Mucosa of gallbladder (tissue), 1 donor: ENCODE measurements around the gene FBLN1. TPM values are rescaled to one million over a fixed set of nuclear protein-coding genes. Genes with fewer than 3 reads are reported as not detected.

ENCODE experiments used
- DNase-seq: peaks from one replicate; pipeline ENCODE4 v3.0.0-alpha.2; 2020; ENCODE audit warnings: low spot score
- total RNA-seq: library from RNA; stranded (reverse); gene quantifications from one replicate; pipeline ENCODE4 v1.2.1, GENCODE V29; 2021
- donor health status: DM: no; HTN: no; CAD: no.

The FBLN1 gene
- total RNA-seq, 1 donor from 2014 or later = 427 TPM

GRCh38 chr22:45565973-45566372, 63.3 kb downstream of the FBLN1 start:
- no peak for DNase-seq

- DNase-seq = no peak
Observed at GRCh38 chr22:45568213-45568612, 65.5 kb downstream of the FBLN1 start.

GRCh38 chr22:45571089-45571488, 68.4 kb downstream of the FBLN1 start:
- no peak for DNase-seq

GRCh38 chr22:45572444-45572843, 69.8 kb downstream of the FBLN1 start:
- DNase-seq = no peak

GRCh38 chr22:45574069-45574703, 71.5 kb downstream of the FBLN1 start:
- no peak for DNase-seq

- no peak for DNase-seq
Observed at GRCh38 chr22:45575173-45575572, 72.5 kb downstream of the FBLN1 start.

- DNase-seq = no peak
Observed at GRCh38 chr22:45575607-45576272, 73.1 kb downstream of the FBLN1 start.

- no peak for DNase-seq
Observed at GRCh38 chr22:45576273-45576625, 73.6 kb downstream of the FBLN1 start.

GRCh38 chr22:45576730-45577464, 74.2 kb downstream of the FBLN1 start:
- no peak for DNase-seq

- peak; percentile 87 for DNase-seq
Observed at GRCh38 chr22:45577746-45578523, 75.3 kb downstream of the FBLN1 start.

- DNase-seq = no peak
Observed at GRCh38 chr22:45578524-45579147, 76.0 kb downstream of the FBLN1 start.

- DNase-seq = no peak
Observed at GRCh38 chr22:45579306-45579705, 76.6 kb downstream of the FBLN1 start.

- DNase-seq = no peak
Observed at GRCh38 chr22:45579806-45580725, 77.4 kb downstream of the FBLN1 start.

GRCh38 chr22:45580726-45581381, 78.2 kb downstream of the FBLN1 start:
- DNase-seq = no peak

GRCh38 chr22:45581549-45582080, 78.9 kb downstream of the FBLN1 start:
- DNase-seq = no peak

- no peak for DNase-seq
Observed at GRCh38 chr22:45582236-45582954, 79.7 kb downstream of the FBLN1 start.

- no peak for DNase-seq
Observed at GRCh38 chr22:45582955-45583320, 80.3 kb downstream of the FBLN1 start.

GRCh38 chr22:45583504-45583903, 80.8 kb downstream of the FBLN1 start:
- DNase-seq = no peak

GRCh38 chr22:45584121-45584570, 81.5 kb downstream of the FBLN1 start:
- DNase-seq = no peak
